Measurements from ENCODE around the gene MOB1B.
A peak's percentile ranks its signal among the peaks of the same experiment; 100 is the strongest.
"Not testable (repeated sequence)": the region's sequence is repeated elsewhere in the genome, so short reads cannot be mapped to it uniquely, and the experiment has no call there.

Gene MOB1B

DNA sequence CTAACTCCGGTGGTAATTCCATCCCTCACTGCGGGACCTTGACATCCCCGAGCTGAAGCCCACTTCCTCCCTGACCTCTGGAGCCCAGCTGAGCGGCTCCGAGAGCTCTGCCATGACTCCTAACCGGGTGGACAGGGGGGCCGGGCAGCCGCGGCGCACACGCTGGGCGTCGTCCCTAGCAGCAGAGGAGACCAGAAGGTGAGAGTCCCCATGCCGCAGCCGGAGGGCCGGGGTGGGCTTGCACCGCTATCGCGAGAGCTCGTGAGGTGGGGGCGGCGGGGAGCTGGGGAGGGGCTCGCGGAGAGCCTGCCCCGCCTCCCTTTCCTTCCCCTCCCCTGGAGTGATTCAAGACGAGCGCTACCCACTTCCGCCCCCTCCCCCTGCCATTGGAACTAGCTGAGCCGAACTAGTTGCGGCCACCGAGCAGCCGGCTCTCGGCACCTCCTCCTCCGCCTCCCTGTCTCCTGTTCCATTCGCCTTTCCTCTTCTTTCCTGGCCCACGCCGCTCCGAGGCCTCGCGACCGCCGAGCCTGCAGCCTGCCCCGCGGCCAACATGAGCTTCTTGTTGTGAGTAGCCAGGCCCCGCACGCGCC, at the start of gene MOB1B:
Gene MOB1B (plus strand): TSS at position 386 of the 593 bp plus-strand sequence. CDS start 168 bp downstream, at position 554.
- peak; percentile 74 for DNase-seq

GRCh38 chr4:70855464-70855863, 46.7 kb upstream of the MOB1B start:
- DNase-seq: no peak

GRCh38 chr4:70858454-70858853, 43.7 kb upstream of the MOB1B start:
- no peak for DNase-seq

DNA sequence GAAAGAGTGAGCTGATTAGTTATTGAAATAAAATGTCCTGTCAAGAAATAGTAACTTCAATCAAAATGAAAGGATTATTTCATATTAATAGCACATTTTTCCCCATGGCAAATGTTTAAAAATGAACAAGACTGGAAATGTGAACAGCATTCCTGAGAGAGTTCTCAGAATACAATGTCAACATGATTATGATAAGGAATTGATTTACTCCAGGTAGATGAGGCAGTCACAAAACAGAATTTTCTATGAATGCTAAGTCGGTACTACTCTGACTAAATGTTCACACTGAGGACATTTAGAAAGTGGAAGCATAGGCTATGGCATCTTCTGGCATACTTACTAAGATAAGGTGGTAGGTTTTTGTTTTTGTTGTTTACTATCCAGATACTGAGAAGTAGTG, 43.1 kb upstream of the MOB1B start:
- DNase-seq: no peak

- no peak for DNase-seq
These were observed 38.9 kb upstream of the MOB1B start for GRCh38 chr4:70863099-70863790.

- DNase-seq: no peak
These were observed 33.4 kb upstream of the MOB1B start for GRCh38 chr4:70868778-70869177.

- no peak for DNase-seq
These were observed 29.0 kb upstream of the MOB1B start for GRCh38 chr4:70873216-70873615.

GRCh38 chr4:70874268-70875156, 27.7 kb upstream of the MOB1B start:
- no peak for DNase-seq

DNA sequence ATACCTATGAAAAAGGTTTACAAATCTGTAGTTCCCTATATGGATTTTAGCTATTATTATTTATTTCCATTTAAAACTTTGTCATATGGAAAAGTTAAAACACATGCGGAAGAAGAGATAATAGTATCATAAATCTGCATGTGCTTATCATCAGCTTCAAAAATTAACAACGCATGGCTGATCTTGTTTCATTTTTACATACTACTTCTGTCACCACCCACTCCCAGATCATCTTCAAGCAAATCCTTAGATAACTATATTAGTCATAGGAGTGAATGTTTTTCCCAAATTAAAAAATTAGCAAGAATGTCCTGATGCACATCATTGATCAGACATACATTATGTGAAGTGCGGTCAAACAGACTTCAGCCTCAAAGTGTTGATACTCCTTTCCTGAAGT, 24.6 kb upstream of the MOB1B start:
- no peak for DNase-seq

DNA sequence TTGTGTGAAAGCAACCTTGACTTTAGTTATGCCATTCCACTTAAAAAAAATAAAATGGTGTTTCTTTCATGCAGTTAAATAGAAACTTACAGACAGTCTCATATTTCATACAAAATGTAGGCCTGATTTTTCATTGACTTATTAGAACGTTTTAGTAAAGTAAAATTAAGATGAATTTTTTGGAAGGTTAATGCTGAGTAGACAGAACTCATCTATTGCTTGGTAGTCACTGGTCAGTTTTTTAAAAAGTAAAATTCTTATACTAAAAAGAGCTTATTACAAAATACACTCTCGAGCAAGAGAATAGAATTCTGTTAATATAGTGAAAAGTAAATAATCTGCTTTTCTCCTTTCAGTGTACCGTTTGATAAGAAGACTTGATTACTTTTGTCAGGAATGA, 21.4 kb upstream of the MOB1B start:
- DNase-seq: no peak

GRCh38 chr4:70885174-70885573, 17.0 kb upstream of the MOB1B start:
- DNase-seq: no peak

- no peak for DNase-seq
These were observed 9.9 kb upstream of the MOB1B start for GRCh38 chr4:70892086-70892769.

DNA sequence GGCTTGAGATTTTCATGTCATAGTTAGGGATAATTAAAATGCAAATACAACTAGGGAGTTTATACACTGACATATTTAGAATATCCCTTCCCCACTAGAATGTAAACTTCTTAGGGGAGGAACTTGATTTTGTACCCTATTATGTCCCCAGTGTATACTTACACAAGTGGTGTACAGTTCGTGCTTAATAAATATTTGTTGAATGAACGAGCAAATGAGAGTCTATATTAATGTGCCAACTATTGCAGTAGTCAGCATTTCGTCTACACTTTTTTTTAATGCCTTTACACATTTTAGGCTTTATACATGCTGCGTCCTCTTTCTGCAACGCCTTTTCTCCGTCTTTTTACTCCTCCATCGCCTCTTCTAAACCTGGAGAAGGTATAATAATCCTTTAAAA, 8.4 kb upstream of the MOB1B start:
- DNase-seq: no peak

DNA sequence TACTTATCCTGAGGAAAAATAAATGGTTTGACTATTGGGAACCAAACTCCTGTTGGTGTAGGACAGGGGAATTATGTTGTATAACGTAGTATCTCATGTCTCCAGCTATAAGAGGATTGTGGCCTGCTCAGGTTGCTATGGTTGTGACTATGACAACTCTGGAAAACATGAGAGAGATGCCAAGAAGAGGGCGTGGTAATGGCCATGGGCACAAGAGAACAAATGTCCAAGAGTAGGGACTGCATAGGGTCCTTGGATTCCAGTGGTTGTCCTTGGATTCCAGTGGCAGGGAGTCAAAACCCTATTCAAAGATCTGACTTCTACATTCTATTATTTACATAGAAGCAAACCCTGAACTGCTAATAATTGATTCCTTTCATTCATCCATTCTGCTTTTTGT, 6.8 kb upstream of the MOB1B start:
- DNase-seq: no peak

GRCh38 chr4:70895811-70896491, 6.2 kb upstream of the MOB1B start:
- DNase-seq: no peak

DNA sequence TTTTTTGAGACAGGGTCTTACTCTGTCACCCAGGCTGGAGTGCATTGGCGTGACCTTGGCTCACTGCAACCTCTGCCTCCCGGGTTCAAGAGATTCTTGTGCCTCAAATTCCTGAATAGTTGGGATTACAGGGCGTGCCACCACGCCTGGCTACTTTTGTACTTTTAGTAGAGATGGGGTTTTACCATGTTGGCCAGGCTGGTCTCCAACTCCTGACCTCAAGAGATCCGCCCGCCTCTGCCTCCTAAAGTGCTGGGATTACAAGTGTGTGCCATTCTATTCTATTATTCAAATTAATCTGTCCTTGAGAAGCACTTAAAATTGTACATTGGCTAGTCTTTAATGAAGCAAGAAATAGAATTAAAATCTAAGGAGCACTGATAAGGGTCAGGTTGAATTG, 3.6 kb upstream of the MOB1B start:
- not testable (repeated sequence) for DNase-seq

DNA sequence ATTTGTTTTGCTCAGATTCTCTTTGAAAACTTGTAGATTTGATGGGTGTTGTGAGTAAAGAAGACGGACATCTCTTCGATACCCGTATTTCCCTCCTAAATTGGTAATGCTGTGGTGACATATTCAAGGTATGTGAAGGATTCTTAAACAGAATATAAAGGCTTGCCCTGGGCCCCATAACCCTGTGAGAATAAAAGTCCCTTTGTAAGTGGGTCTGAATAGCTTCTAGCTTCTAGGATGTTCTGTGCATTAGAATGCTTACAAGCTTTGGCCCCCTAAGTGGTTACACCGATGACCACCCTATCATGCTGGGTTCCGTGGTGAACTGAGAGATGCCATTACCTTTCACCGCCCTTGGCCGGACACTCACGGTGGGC, 574 bp upstream of the MOB1B start:
- no peak for DNase-seq

DNA sequence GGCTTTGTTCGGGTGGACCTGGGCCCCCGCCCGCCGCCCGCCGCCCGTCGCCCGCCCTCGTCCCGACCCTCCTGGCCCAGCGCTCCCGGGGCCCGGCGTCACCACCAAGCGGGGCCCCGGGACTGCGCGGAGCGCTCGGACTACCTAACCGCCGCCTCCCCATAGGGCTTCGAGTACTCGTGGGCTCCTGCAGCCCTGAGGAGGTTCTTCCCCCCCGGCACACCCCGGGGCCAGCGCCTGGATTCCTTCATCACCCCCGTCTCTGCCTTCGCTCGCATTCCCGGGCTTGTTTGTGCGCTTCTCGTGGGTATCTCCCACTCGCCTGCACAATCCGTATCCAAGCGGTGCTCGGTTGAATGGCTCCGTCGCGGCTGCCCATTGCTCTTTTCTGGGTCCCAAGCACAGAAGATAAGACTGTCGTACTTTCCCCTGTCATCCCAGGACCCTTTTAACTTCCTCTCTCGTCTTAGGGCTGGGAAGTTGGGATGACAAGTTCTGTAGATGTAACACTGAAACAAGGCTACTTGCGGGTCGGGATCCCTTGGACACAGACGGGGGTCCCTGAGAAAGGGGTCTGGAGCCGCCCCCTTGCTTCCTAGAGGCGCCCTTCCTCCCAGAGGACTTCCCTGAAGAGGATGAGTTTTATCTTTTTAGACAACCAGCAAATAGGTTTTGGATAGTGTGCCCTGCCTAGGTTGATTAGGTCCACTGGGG, 565 bp downstream of the MOB1B start:
- no peak for DNase-seq

DNA sequence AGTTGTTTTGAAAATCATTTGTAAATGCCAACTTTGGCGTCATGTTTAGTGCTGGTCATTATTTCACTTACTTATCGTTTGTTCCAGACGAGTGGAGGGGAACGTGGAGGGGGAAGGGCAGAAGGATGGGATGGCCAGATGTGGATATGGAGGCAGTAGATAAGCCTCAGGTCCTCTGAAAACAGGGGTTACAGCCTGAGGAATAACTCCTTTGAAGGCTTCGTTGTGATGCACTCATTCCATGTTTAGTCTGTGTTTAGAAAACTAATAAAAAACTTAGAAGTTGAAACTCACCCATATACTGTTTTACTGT, 1.1 kb downstream of the MOB1B start:
- DNase-seq: no peak

DNA sequence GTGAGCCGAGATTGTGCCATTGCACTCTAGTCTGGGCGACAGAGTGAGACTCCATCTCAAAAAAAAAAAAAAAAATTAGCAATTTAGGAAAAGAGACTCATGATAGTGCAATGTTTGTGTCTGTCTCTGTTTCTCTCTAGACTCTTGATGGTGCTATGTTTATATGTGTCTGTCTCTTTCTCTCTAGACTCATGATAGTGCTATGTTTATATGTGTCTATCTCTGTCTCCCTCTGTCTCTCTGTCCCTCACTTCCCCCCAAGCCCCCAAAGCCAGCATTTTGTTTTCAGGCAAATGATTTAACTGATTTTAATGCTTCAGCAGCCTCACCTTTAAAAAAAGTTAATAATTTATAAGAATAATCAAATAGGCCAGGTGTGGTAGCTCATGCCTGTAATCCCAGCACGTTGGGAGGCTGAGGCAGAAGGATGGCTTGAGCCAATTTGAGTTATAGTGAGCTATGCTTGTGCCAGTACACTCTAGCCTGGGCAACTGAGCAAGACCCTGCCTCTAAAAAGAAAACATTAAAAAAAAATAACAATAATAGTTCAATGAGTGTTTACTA, 6.9 kb downstream of the MOB1B start:
- DNase-seq: no peak

DNA sequence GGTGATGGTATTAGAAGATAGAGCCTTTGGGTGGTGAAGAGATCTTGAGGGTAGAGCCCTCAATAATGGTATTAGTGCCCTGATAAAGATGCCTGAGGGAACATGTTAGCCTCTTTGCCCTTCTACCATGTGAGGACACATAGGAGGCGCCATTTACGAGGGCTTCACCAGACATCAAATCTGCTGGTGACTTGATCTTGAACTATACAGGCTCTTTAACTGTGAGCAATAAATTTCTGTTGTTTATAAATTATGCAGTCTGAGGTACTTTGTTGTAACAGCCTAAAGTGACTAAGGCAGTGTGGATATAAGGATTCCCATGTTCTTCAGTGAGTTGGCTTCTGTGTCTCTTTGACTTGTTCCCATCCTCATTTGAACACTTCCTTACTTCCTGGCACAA, 11.8 kb downstream of the MOB1B start:
- no peak for DNase-seq

DNA sequence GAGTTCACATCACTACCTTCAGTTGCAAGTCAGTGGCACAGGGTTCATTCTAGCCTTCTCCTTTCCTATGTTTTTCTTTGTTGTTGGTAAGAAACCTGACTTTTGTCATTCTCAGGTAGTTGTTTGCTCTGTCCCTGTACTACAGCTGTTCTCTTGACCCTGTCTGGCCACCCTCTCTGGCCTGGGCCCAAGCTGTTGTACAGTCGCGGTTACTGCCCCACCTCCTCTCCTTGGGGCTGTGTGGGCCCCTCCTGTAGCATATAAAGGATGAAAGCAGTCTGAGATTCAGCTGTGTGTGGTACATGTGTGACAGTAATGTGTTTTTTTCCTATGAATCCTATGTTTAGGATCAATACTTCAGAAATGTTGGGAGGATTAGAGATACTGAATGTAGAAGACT, 12.5 kb downstream of the MOB1B start:
- DNase-seq: no peak
